ENCODE data around the gene NFAM1. TPM values are rescaled to one million over a fixed set of nuclear protein-coding genes. Genes with fewer than 3 reads are reported as not detected.
A peak's percentile ranks its signal among the peaks of the same experiment; 100 is the strongest.

The NFAM1 gene
- total RNA-seq, 1 donor from 2014 or later, result 1.9 TPM

- peak; percentile 55 for DNase-seq
- ATAC-seq (ENCODE audit: poor library complexity), result peak; percentile 62
- intact Hi-C loops (cut with DNase I), result no loop called here
Measured at GRCh38 chr22:42397332-42398249, 34.6 kb downstream of the NFAM1 start.

- DNase-seq (no peak), ATAC-seq (ENCODE audit: poor library complexity) (peak; percentile 43)
- intact Hi-C loops (cut with DNase I), result no loop called here
Measured at GRCh38 chr22:42396621-42397331, 35.4 kb downstream of the NFAM1 start.

DNA sequence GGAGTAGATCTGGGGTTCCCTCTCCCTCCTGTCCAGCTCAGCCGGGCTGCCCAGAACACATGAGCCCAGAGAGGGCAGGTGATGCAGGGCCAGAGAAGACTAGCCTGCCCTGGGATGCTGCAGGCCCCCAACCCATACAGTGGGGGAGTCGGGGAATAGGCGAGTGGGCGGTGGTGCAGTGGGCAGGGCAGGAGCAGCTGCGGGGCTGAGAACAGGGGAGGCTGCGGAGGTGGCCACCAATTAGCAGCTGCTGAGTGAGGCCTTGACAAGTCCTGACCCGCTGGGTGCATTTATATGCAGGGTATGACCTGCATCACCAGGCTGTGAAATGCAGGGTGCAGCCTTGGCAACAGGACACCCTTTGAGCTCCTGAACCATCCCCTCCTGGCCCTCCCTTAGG is 43.1 kb downstream of the NFAM1 start:
- DNase-seq (no peak), ATAC-seq (ENCODE audit: poor library complexity) (no peak)
- intact Hi-C loops (cut with DNase I), result no loop called here

GRCh38 chr22:42388130-42388797 is 43.9 kb downstream of the NFAM1 start:
- no peak for ATAC-seq (ENCODE audit: poor library complexity)
- DNase-seq, result no peak
- intact Hi-C loops (cut with DNase I), result no loop called here

- intact Hi-C loops (cut with DNase I), result no loop called here
- no peak for DNase-seq
- ATAC-seq (ENCODE audit: poor library complexity), result no peak
Measured at GRCh38 chr22:42387631-42388030, 44.6 kb downstream of the NFAM1 start.

GRCh38 chr22:42385696-42386095 is 46.5 kb downstream of the NFAM1 start:
- intact Hi-C loops (cut with DNase I), result no loop called here
- ATAC-seq (ENCODE audit: poor library complexity) (no peak), DNase-seq (no peak)

GRCh38 chr22:42384506-42384905 is 47.7 kb downstream of the NFAM1 start:
- intact Hi-C loops (cut with DNase I), result no loop called here
- no peak for ATAC-seq (ENCODE audit: poor library complexity)
- no peak for DNase-seq

DNA sequence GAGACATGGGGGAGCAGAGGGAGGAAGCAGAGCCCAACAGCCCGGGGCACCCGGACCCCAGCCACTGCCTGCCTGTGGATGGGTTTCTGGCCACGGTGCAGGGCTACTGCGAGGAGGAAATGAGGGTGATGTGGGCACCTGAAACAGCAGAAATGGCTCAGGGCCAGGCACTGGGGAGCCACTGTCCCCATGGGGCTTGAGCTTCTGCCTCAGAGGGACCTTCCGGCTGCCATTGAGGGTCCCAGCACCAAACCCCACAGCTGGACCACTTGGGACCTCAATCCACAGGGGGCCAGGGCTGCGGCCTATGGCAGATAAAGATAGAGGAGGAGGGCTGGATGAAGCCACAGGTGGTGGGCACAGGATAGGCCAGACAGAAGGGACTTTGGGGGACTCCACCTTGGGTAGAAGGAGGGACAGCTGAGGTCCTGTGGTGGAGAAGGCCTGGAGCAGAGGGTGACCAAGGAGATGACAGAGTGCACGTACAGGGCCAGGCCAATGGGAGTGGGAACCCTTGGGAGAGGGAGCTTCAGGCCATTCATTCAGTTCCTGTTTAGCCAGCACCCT is 48.3 kb downstream of the NFAM1 start:
- intact Hi-C loops (cut with DNase I), result no loop called here
- DNase-seq (no peak), ATAC-seq (ENCODE audit: poor library complexity) (no peak)

GRCh38 chr22:42383287-42383686 is 48.9 kb downstream of the NFAM1 start:
- DNase-seq, result no peak
- no peak for ATAC-seq (ENCODE audit: poor library complexity)
- intact Hi-C loops (cut with DNase I), result no loop called here

DNA sequence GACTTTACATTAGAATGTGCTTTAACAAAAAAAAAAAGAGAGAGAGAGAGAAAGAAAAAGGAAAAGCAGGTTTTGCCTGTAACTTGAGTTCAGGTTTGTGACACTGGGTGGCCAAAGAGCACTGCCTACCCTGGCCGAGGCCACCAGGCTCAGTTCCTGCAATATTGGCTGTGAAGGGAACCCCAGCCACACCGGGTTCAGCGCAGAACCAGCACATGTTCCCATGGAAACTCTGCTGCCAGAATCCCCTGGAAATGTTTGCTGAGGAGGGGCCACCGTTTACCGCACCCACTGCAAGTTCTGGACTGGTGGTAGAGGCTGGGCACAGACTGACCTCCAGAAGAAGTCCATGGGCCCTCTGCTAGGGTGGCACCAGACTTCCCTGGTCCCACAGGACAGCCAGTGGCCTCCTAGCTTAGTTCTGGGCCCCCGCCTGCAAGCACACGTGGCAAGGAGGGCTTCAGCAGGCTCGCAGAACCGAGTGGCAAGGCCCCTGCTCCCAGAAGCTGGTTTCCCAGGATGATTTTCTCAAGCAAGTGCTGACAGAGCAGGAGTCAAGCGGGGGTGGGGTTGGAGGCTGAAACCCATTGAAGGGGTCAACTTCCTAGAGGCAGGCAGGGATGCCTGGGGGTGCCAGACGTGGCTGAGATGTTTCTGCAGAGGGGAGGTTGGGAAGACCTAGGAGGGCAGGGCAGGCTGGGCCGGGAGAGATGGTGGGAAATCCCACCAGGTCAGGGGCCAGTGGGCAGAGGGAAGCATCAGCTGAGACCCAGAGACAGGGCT is 51.2 kb downstream of the NFAM1 start:
- DNase-seq, result no peak
- intact Hi-C loops (cut with DNase I), result no loop called here
- no peak for ATAC-seq (ENCODE audit: poor library complexity)

GRCh38 chr22:42379966-42380537 is 52.2 kb downstream of the NFAM1 start:
- DNase-seq (no peak), ATAC-seq (ENCODE audit: poor library complexity) (no peak)
- intact Hi-C loops (cut with DNase I), result no loop called here

GRCh38 chr22:42376711-42377554 is 55.3 kb downstream of the NFAM1 start:
- intact Hi-C loops (cut with DNase I), result no loop called here
- ATAC-seq (ENCODE audit: poor library complexity) (peak; percentile 89), DNase-seq (peak; percentile 91)

DNA sequence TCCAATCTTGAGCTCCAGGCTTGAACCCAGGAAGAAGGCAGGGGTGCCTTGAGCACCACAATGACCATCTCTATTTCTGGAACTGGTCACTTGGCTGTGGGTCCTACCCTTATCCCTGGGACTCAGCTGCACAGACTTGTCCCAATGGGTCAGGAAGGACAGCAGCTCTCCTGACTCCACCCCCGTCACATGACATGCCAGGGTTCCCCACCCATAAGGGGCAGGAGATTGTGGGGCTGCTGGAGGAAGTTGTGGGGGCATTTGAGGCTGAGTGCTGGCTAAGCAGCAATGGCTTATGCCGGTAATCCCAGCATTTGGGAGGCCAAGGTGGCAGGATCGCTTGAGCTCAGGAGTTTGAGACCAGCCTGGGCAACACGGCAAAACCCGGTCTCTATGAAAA is 56.2 kb downstream of the NFAM1 start:
- intact Hi-C loops (cut with DNase I), result no loop called here
- no peak for DNase-seq
- ATAC-seq (ENCODE audit: poor library complexity), result peak; percentile 59

DNA sequence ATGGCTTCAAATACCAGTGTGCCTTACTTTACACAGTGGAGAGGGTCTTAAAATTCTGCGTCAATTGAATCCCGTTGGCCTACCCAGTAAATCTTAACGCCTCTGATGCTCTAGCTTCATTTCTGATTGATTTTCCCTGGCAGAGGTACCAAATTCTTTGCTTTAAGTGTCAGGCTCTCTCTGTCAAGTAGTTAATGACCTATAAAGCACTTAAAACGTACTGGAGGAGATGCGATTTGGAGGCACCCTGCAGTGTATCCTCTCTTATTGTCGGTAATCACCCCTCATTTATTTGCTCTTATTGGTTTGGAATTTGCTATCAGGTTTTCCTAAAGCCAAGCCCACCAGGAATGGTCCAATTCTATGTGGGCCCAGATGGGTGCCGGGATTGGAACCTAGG is 59.2 kb downstream of the NFAM1 start:
- intact Hi-C loops (cut with DNase I), result no loop called here
- DNase-seq, result no peak
- no peak for ATAC-seq (ENCODE audit: poor library complexity)

DNA sequence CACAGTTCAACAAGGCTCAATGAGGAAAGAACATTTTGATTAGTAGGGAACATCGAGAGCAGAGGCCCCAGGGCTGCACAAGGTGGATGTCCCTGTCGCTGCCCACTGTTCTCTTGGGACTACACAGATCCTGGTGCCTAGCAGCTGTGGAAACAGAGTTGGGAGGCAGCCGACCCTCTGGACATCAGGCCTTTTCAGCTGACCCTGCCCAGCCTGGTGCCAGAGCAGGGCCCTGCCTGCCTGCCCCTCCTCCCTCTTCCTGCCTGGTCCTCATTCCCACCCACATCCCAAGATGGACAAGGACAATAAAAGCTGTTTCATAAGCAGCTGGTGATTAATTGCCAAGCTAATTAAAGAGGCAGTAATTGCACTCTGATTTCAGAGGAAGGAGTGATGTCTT is 60.7 kb downstream of the NFAM1 start:
- intact Hi-C loops (cut with DNase I), result no loop called here
- no peak for DNase-seq
- ATAC-seq (ENCODE audit: poor library complexity), result no peak

DNA sequence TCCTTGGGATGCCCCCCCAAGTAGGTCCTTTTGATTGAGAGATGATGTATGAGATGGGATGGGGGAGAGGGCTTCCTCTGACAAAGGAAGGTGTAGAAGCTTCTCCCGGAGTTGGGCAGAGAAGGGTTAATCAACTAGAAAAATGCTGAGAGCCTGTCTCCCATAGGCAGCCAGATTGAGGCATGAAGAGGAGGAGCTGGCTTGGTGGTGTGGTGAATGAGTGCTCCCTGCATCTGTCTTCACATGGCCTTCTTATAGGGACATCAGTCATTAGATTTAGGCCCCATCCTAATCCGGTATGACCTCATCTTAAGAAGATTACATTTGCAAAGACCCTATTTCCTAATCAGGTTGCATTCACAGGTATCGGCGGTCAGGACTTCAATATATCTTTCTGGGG is 61.1 kb downstream of the NFAM1 start:
- intact Hi-C loops (cut with DNase I), result no loop called here
- no peak for DNase-seq
- no peak for ATAC-seq (ENCODE audit: poor library complexity)

- peak; percentile 95 for DNase-seq
- ATAC-seq (ENCODE audit: poor library complexity), result peak; percentile 97
- intact Hi-C loops (cut with DNase I), result no loop called here
Measured at GRCh38 chr22:42369250-42370041, 62.8 kb downstream of the NFAM1 start.

Measured in Right ventricle myocardium superior (tissue), 1 donor.